ENCODE measurements around the gene MCRS1.

DNA sequence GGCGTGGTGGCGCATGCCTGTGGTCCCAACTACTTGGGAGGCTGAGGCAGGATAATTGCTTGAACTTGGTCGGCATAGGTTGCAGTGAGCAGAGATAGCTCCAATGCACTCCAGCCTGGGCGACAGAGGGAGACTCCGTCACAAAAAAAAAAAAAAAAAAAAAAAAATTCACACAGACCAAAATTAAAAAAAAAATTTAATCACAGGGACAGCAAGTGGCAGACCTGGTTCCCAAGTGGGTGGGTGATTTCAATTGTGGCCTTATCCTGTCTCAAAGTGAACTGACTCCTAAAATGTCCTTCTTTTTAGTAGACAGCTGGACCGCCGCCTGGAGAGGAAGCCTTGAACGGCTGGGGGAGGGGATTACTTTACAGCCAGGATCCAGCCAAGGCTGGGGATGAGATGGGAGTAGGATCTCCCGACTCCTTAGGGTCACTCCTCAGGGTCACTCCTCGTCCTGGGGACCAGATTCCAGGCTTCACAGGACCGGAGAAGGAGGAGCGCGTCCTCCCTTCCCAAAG is 30.7 kb downstream of the MCRS1 start:
- TF ChIP-seq, protein P1, sequence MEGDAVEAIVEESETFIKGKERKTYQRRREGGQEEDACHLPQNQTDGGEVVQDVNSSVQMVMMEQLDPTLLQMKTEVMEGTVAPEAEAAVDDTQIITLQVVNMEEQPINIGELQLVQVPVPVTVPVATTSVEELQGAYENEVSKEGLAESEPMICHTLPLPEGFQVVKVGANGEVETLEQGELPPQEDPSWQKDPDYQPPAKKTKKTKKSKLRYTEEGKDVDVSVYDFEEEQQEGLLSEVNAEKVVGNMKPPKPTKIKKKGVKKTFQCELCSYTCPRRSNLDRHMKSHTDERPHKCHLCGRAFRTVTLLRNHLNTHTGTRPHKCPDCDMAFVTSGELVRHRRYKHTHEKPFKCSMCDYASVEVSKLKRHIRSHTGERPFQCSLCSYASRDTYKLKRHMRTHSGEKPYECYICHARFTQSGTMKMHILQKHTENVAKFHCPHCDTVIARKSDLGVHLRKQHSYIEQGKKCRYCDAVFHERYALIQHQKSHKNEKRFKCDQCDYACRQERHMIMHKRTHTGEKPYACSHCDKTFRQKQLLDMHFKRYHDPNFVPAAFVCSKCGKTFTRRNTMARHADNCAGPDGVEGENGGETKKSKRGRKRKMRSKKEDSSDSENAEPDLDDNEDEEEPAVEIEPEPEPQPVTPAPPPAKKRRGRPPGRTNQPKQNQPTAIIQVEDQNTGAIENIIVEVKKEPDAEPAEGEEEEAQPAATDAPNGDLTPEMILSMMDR (IDR thresholded peaks at IDR 0.05; ENCODE audit: poor library complexity, severe bottlenecking) = no peak
- TF ChIP-seq, protein P2, sequence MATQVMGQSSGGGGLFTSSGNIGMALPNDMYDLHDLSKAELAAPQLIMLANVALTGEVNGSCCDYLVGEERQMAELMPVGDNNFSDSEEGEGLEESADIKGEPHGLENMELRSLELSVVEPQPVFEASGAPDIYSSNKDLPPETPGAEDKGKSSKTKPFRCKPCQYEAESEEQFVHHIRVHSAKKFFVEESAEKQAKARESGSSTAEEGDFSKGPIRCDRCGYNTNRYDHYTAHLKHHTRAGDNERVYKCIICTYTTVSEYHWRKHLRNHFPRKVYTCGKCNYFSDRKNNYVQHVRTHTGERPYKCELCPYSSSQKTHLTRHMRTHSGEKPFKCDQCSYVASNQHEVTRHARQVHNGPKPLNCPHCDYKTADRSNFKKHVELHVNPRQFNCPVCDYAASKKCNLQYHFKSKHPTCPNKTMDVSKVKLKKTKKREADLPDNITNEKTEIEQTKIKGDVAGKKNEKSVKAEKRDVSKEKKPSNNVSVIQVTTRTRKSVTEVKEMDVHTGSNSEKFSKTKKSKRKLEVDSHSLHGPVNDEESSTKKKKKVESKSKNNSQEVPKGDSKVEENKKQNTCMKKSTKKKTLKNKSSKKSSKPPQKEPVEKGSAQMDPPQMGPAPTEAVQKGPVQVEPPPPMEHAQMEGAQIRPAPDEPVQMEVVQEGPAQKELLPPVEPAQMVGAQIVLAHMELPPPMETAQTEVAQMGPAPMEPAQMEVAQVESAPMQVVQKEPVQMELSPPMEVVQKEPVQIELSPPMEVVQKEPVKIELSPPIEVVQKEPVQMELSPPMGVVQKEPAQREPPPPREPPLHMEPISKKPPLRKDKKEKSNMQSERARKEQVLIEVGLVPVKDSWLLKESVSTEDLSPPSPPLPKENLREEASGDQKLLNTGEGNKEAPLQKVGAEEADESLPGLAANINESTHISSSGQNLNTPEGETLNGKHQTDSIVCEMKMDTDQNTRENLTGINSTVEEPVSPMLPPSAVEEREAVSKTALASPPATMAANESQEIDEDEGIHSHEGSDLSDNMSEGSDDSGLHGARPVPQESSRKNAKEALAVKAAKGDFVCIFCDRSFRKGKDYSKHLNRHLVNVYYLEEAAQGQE (IDR thresholded peaks at IDR 0.05; ENCODE audit: borderline replicate concordance) = no peak
- TF ChIP-seq SMC3 (conservative IDR thresholded peaks at IDR 0.05; ENCODE audit: poor library complexity) (no peak), RAD21 (conservative IDR thresholded peaks at IDR 0.05) (no peak), TAF1 (IDR thresholded peaks at IDR 0.05; ENCODE audit: low read depth) (no peak)

All from neural cell (in vitro differentiated cells).